HUES64 (cell line): ENCODE data around the gene PIK3CA.
"Not testable (repeated sequence)": the region's sequence is repeated elsewhere in the genome, so short reads cannot be mapped to it uniquely, and the experiment has no call there.

Experiments
- H3K27ac ChIP-seq: 2 replicates; pipeline ENCODE4 v1.7.0; 2013; ENCODE audit warnings: low read depth, low read length, inconsistent platforms
- H3K27me3 ChIP-seq: 2 replicates; pipeline ENCODE4 v1.6.1; 2013; ENCODE audit warnings: mild to moderate bottlenecking, low read length; ENCODE audit not compliant: insufficient read depth
- H3K36me3 ChIP-seq: 2 replicates; pipeline ENCODE4 v1.6.1; 2013; ENCODE audit warnings: mild to moderate bottlenecking, low read length; ENCODE audit not compliant: insufficient read depth
- H3K4me1 ChIP-seq: 2 replicates; pipeline ENCODE4 v1.6.1; 2013; ENCODE audit warnings: mild to moderate bottlenecking, low read length, moderate library complexity; ENCODE audit not compliant: insufficient read depth
- H3K4me3 ChIP-seq: 2 replicates; pipeline ENCODE4 v1.5.1; 2013; ENCODE audit warnings: mild to moderate bottlenecking, low read length, moderate library complexity
- H3K9ac ChIP-seq: 2 replicates; pipeline ENCODE4 v1.6.1; 2013; ENCODE audit warnings: mild to moderate bottlenecking, low read depth, low read length
- H3K9me3 ChIP-seq: 2 replicates; pipeline ENCODE4 v1.6.1; 2013; ENCODE audit warnings: low read depth, low read length; ENCODE audit not compliant: insufficient read depth
- WGBS: fragments of 150-250, 120-280 bp; methylation state at CpG from one replicate; pipeline ENCODE4 v1.1.7; 2013; ENCODE audit warnings: missing lambda C conversion rate; 5-methylcytosine and 5-hydroxymethylcytosine counted together

Gene PIK3CA

GRCh38 chr3:179264449-179264848 lies 116.3 kb downstream of the PIK3CA start:
- Histone ChIP-seq H3K4me3 (no peak overlapping the region), H3K9me3 (0 out of 2 replicates have a peak, but pooled peaks cover 6% of the 10 kb centered on the region), H3K27me3 (peaks cover 11% of the 10 kb centered on the region), H3K9ac (no peak overlapping the region), H3K27ac (no peak overlapping the region), H3K4me1 (no peaks in the 10 kb centered on the region), H3K36me3 (no peaks in the 10 kb centered on the region)
- 90% methylated on average over 2 of the region's 4 CpGs for WGBS

GRCh38 chr3:179265092-179265491 lies 116.9 kb downstream of the PIK3CA start:
- Histone ChIP-seq H3K27me3 (peaks cover 11% of the 10 kb centered on the region), H3K9me3 (0 out of 2 replicates have a peak, but pooled peaks cover 3% of the 10 kb centered on the region), H3K36me3 (no peaks in the 10 kb centered on the region), H3K27ac (no peak overlapping the region), H3K9ac (no peak overlapping the region), H3K4me3 (no peak overlapping the region), H3K4me1 (no peaks in the 10 kb centered on the region)
- WGBS: 94% methylated on average over 1 of the region's 1 CpG

DNA sequence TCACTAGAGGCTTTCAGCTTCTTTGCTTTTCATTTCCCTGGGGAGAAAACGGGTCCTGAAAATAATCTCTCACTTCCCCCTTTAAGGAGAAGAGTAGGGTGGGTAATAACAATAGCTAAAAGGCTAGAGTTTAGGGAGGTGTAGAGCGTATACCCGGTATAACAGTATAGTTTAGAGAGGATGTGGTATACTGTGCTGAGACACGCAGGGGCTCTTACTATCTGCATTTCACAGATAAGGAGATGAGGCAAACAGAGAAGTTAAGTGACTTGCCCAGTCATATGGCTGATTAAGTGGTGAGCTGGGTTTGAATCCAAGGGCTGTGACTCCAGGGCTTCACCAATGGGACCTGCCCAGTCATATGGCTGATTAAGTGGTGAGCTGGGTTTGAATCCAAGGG lies 117.7 kb downstream of the PIK3CA start:
- whole genome bisulfite sequencing: 95% methylated on average over 3 of the region's 4 CpGs
- Histone ChIP-seq H3K9ac (no peak overlapping the region), H3K27ac (no peak overlapping the region), H3K9me3 (no peaks in the 10 kb centered on the region), H3K36me3 (no peaks in the 10 kb centered on the region), H3K4me3 (no peak overlapping the region), H3K27me3 (peaks cover 5% of the 10 kb centered on the region), H3K4me1 (no peaks in the 10 kb centered on the region)

- 0 out of 2 replicates have a peak, but pooled peaks cover 2% of the 10 kb centered on the region for H3K27me3 ChIP-seq
- H3K4me3 ChIP-seq: no peak overlapping the region
- no peak overlapping the region for H3K27ac ChIP-seq
- 93% methylated on average over 21 of the region's 21 CpGs for WGBS
- no peaks in the 10 kb centered on the region for H3K4me1 ChIP-seq
- no peaks in the 10 kb centered on the region for H3K9me3 ChIP-seq
- H3K36me3 ChIP-seq: no peaks in the 10 kb centered on the region
- H3K9ac ChIP-seq: no peak overlapping the region
Observed at GRCh38 chr3:179266701-179267211, 118.6 kb downstream of the PIK3CA start.

GRCh38 chr3:179268400-179269051 lies 120.4 kb downstream of the PIK3CA start:
- Histone ChIP-seq H3K4me1 (no peaks in the 10 kb centered on the region), H3K4me3 (no peak overlapping the region), H3K36me3 (no peaks in the 10 kb centered on the region), H3K9ac (no peak overlapping the region), H3K27me3 (0 out of 2 replicates have a peak, but pooled peaks cover 2% of the 10 kb centered on the region), H3K9me3 (no peaks in the 10 kb centered on the region), H3K27ac (no peak overlapping the region)
- 59% methylated on average over 3 of the region's 4 CpGs for WGBS

GRCh38 chr3:179269152-179269707 lies 121.1 kb downstream of the PIK3CA start:
- no peaks in the 10 kb centered on the region for H3K9me3 ChIP-seq
- H3K27ac ChIP-seq: no peak overlapping the region
- WGBS: 91% methylated on average over 4 of the region's 4 CpGs
- no peak overlapping the region for H3K9ac ChIP-seq
- H3K4me1 ChIP-seq: no peaks in the 10 kb centered on the region
- 0 out of 2 replicates have a peak, but pooled peaks cover 2% of the 10 kb centered on the region for H3K27me3 ChIP-seq
- H3K4me3 ChIP-seq: no peak overlapping the region
- H3K36me3 ChIP-seq: no peaks in the 10 kb centered on the region

GRCh38 chr3:179272385-179272784 lies 124.2 kb downstream of the PIK3CA start:
- no peaks in the 10 kb centered on the region for H3K4me1 ChIP-seq
- H3K36me3 ChIP-seq: no peaks in the 10 kb centered on the region
- no peak overlapping the region for H3K27ac ChIP-seq
- H3K4me3 ChIP-seq: no peak overlapping the region
- H3K9ac ChIP-seq: no peak overlapping the region
- no peaks in the 10 kb centered on the region for H3K27me3 ChIP-seq
- 96% methylated on average over 3 of the region's 3 CpGs for WGBS
- no peaks in the 10 kb centered on the region for H3K9me3 ChIP-seq

- not testable (repeated sequence) for H3K9me3 ChIP-seq, H3K9ac ChIP-seq, H3K36me3 ChIP-seq, H3K27me3 ChIP-seq, H3K4me1 ChIP-seq, H3K4me3 ChIP-seq, H3K27ac ChIP-seq
- WGBS: 100% methylated on average over 2 of the region's 2 CpGs
Observed at GRCh38 chr3:179274434-179274833, 126.3 kb downstream of the PIK3CA start.

- Histone ChIP-seq H3K27ac (no peak overlapping the region), H3K27me3 (no peaks in the 10 kb centered on the region), H3K9me3 (no peaks in the 10 kb centered on the region), H3K36me3 (no peaks in the 10 kb centered on the region), H3K4me1 (peaks cover 6% of the 10 kb centered on the region; the same call in 1 of the 2 replicates), H3K9ac (no peak overlapping the region), H3K4me3 (no peak overlapping the region)
- WGBS: 86% methylated on average over 3 of the region's 3 CpGs
Observed at GRCh38 chr3:179276001-179276400, 127.8 kb downstream of the PIK3CA start.

DNA sequence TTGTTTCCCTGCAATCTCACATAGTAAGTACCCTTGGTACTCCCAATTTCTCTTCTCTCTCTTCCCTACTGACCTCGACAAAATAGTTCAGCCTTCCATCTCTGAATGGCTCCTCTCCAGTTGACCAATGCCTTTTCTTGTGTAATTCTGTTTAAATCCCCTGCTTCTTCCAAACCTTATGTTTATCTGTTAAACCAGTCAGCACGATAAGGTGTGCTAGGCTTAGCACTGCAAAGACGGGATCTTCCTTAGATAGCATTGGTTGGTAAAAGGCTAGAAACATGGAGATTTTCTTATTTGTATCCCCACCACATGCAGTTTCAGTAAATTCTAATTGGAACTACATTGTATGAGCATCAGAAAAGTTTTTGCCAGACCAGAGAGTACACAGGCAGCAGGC lies 128.6 kb downstream of the PIK3CA start:
- Histone ChIP-seq H3K9me3 (no peaks in the 10 kb centered on the region), H3K9ac (no peak overlapping the region), H3K27ac (no peak overlapping the region), H3K36me3 (no peaks in the 10 kb centered on the region), H3K4me3 (no peak overlapping the region), H3K4me1 (peaks cover 6% of the 10 kb centered on the region; the same call in 1 of the 2 replicates), H3K27me3 (no peaks in the 10 kb centered on the region)
- 77% methylated on average over 3 of the region's 3 CpGs for WGBS

DNA sequence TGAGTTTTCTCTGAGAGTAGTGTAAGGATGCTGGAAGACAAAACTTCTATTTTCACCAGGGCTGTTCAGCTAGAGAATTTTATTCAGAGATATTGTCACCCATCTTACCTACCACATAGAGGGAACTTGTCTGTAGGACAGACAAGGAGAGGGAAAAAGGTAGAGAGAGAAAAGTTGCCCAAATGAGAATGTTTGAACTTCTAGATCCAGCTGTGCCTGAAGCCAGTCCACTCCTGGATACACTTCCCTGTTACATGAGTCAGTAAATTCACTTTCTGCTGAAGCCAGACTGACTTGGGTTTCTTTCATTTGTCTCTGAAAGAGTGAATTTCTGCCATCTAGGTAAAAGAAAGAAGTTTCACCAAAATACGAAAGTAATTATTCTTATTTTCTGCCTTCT lies 130.0 kb downstream of the PIK3CA start:
- Histone ChIP-seq H3K4me1 (peaks cover 6% of the 10 kb centered on the region; the same call in 1 of the 2 replicates), H3K9me3 (no peaks in the 10 kb centered on the region), H3K27me3 (no peaks in the 10 kb centered on the region), H3K36me3 (no peaks in the 10 kb centered on the region), H3K27ac (no peak overlapping the region), H3K9ac (no peak overlapping the region), H3K4me3 (no peak overlapping the region)
- WGBS: 89% methylated on average over 1 of the region's 1 CpG
